GM10248 (cell line): ENCODE measurements around the gene RAB20.

Source experiments
- CTCF ChIA-PET: fragments of 300-600 bp; sonication (Branson Sonifier 250); formaldehyde crosslinking; extraction: SDS; loops from one replicate; lab custom pipeline; 2021; ENCODE audit warnings: antibody characterized with exemption; lab: Yijun Ruan, JAX
- POLR2A ChIA-PET: fragments of 350-650 bp; sonication (Branson Sonifier 250); formaldehyde crosslinking; extraction: SDS; loops from one replicate; lab custom pipeline; 2020; ENCODE audit warnings: antibody characterized with exemption; lab: Yijun Ruan, JAX
- DNase-seq: peaks from one replicate; pipeline ENCODE4 v3.0.0; 2012; ENCODE audit errors: extremely low spot score
- CTCF ChIP-seq: IDR thresholded peaks from 2 replicates; pipeline ENCODE4 v1.5.1; 2012; ENCODE audit warnings: mild to moderate bottlenecking, low read depth; ENCODE audit errors: extremely low read depth, missing control alignments, control extremely low read depth

RAB20 gene

GRCh38 chr13:110600261-110600819, 38.8 kb upstream of the RAB20 start:
- ChIA-PET POLR2A (no interaction called here), CTCF (interaction anchor here (0.8 kb wide), 1 partner anchor 10 kb away, joined by 3 read pairs; no protein-coding TSS in a partner anchor)
- no peak for TF ChIP-seq CTCF
- DNase-seq = no peak

GRCh38 chr13:110597041-110597689, 35.6 kb upstream of the RAB20 start:
- CTCF ChIA-PET = interaction anchor here (0.8 to 2.8 kb wide), 7 partner anchors 16 to 376 kb away, joined by 3 to 14 read pairs (median 4); no protein-coding TSS in a partner anchor
- POLR2A ChIA-PET = no interaction called here
- DNase-seq = no peak
- no peak for TF ChIP-seq CTCF

GRCh38 chr13:110593430-110594130, 32.1 kb upstream of the RAB20 start:
- ChIA-PET POLR2A (interaction anchor here (0.9 kb wide), 1 partner anchor 119 kb away, joined by 3 read pairs; no protein-coding TSS in a partner anchor), CTCF (interaction anchor here (0.6 to 3.3 kb wide), 37 partner anchors 9 to 474 kb away, joined by 3 to 14 read pairs (median 3); no protein-coding TSS in a partner anchor)
- DNase-seq = peak; percentile 80
- peak; percentile 75 for TF ChIP-seq CTCF

- POLR2A ChIA-PET = no interaction called here
- CTCF ChIA-PET = interaction anchor here (1.1 to 3.3 kb wide), 5 partner anchors 9 to 228 kb away, joined by 3 to 14 read pairs (median 6); no protein-coding TSS in a partner anchor
- TF ChIP-seq CTCF = no peak
- no peak for DNase-seq
Observed at GRCh38 chr13:110592665-110593064, 31.1 kb upstream of the RAB20 start.

GRCh38 chr13:110590577-110590976, 29.1 kb upstream of the RAB20 start:
- no peak for DNase-seq
- POLR2A ChIA-PET = interaction anchor here (0.6 kb wide), 1 partner anchor 237 kb away, joined by 12 read pairs; no protein-coding TSS in a partner anchor
- CTCF ChIA-PET = interaction anchor here (0.6 to 2.1 kb wide), 5 partner anchors 10 to 228 kb away, joined by 3 to 8 read pairs (median 3); no protein-coding TSS in a partner anchor
- no peak for TF ChIP-seq CTCF
